ENCODE measurements around the gene OARD1. TPM values are rescaled to one million over a fixed set of nuclear protein-coding genes. Genes with fewer than 3 reads are reported as not detected.
"Not testable (repeated sequence)": the region's sequence is repeated elsewhere in the genome, so short reads cannot be mapped to it uniquely, and the experiment has no call there.

Gene OARD1, protein sequence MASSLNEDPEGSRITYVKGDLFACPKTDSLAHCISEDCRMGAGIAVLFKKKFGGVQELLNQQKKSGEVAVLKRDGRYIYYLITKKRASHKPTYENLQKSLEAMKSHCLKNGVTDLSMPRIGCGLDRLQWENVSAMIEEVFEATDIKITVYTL
- 10 to 100 TPM; 28.5 to 31.1 TPM for total RNA-seq

GRCh38 chr6:41071923-41072835 is at the start of gene OARD1:
TSS of gene OARD1 (minus strand) at chr6:41072356. CDS start at chr6:41071634, 722 bp downstream.
- Mint-ChIP-seq H3K27me3 (no peaks in the 10 kb centered on the region), H3K27ac (peak within 1 kb of the TSS; percentile 98), H3K9me3 (no peaks in the 10 kb centered on the region), H3K4me3 (peak within 1 kb of the TSS; percentile 90), H3K36me3 (peaks cover 23% of the 10 kb centered on the region), H3K4me1 (ENCODE audit: low read depth in 2 of 2) (peaks cover 23 to 51% of the 10 kb centered on the region in 2 donors)
- ATAC-seq (peak; percentile 84 to 86), DNase-seq (ENCODE audit: low spot score) (peak; percentile 100)

DNA sequence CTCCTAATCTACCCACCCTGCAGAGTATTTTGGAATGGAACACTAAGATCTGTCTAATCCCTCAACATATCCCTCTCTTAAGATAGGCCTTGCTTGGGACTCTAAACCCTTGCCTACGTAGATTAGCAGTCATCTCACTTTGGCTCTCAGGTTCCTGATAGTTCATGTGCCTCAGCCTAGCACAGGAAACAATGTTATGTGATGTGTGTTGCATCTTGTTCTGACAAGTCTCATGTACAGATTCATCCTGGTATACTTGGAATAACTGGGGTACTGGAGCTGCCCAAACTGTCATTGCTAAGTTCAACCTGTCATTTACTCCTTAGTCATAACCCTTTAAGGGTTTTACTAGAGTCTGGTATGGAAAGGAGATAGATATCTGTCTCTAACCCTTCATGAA is 47.9 kb upstream of the OARD1 start:
- DNase-seq (ENCODE audit: low spot score): no peak
- Mint-ChIP-seq H3K4me3 (no peak overlapping the region), H3K27me3 (no peaks in the 10 kb centered on the region), H3K9me3 (no peaks in the 10 kb centered on the region), H3K27ac (no peak overlapping the region), H3K4me1 (ENCODE audit: low read depth in 2 of 2) (no peaks in the 10 kb centered on the region), H3K36me3 (no peaks in the 10 kb centered on the region)
- ATAC-seq: no peak

DNA sequence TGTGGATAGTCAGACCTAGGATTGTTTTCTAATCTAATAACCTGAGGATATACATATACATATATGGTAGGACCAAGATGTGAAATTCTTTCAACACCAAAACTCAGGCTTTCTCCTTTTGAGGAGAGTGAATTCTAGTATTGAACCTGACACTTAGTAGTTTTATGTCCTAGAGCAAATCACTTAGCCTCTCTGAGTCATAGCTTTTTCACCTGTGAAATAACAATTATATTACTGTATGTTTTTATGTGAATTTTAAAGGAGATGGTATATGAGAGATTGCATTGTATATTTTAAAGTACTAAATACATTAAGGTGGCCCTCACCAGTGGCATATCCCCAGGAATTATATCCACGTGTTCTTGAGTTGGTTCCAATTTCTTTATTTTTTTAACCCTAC is 47.4 kb upstream of the OARD1 start:
- H3K36me3 Mint-ChIP-seq: no peaks in the 10 kb centered on the region
- H3K9me3 Mint-ChIP-seq: no peaks in the 10 kb centered on the region
- no peak for DNase-seq (ENCODE audit: low spot score)
- H3K27me3 Mint-ChIP-seq: no peaks in the 10 kb centered on the region
- no peak overlapping the region for H3K4me3 Mint-ChIP-seq
- no peak overlapping the region for H3K27ac Mint-ChIP-seq
- ATAC-seq: no peak
- H3K4me1 Mint-ChIP-seq (ENCODE audit: low read depth in 2 of 2): no peaks in the 10 kb centered on the region

GRCh38 chr6:41115027-41115426 is 42.9 kb upstream of the OARD1 start:
- not testable (repeated sequence) for H3K36me3 Mint-ChIP-seq, H3K4me3 Mint-ChIP-seq

DNA sequence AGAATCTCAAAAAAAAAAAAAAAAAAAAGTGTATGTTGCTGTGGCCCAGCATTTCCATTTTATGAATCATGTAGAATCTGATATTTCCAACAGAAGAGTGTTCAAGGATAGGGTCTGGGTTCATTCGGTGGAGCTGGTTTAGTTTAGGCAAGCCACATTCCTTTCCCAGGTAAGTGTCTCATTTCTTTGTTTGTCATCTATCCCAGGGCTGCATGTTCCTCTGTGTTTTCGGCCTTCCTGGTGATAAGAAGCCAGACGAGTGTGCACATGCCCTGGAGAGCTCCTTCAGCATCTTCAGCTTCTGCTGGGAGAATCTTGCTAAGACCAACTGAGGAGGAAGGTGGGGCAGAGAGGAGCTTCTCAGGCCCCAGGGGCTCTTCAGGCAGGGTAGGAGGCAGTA is 38.9 kb upstream of the OARD1 start:
- Mint-ChIP-seq H3K27me3 (no peaks in the 10 kb centered on the region), H3K9me3 (no peaks in the 10 kb centered on the region), H3K4me3 (no peak overlapping the region), H3K27ac (no peak overlapping the region), H3K4me1 (ENCODE audit: low read depth in 2 of 2) (no peaks in the 10 kb centered on the region), H3K36me3 (no peaks in the 10 kb centered on the region)
- DNase-seq (ENCODE audit: low spot score) (no peak), ATAC-seq (no peak)

More at GRCh38 chr6:41115027-41115426, 42.9 kb upstream of the OARD1 start:
- not testable (repeated sequence) for ATAC-seq; H3K4me1 Mint-ChIP-seq (ENCODE audit: low read depth in 2 of 2); H3K27me3 Mint-ChIP-seq; DNase-seq (ENCODE audit: low spot score); H3K9me3 Mint-ChIP-seq
- H3K27ac Mint-ChIP-seq: peak overlapping the region in 1 of 2 donors; percentile 42

DNA sequence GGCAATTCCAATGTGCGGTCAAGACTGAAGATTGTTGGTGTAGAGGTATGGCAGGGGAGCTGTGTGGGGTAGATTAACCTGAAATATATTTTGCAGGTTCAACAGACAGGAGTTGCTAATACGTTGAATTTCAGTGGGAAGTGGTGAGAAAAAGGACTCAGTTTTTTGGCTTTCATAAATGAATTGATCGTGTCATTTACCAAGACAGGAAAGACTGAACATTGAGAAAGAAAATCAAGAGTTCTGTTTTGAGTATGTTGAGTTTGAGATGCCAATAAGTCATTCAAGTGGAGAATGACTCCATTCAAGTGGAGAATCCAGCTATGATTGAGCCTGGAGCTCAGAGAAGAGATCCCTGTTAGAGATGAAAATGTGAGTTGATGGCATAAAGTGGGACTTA is 31.7 kb upstream of the OARD1 start:
- Mint-ChIP-seq H3K9me3 (no peaks in the 10 kb centered on the region), H3K36me3 (peaks cover 11% of the 10 kb centered on the region), H3K27me3 (no peaks in the 10 kb centered on the region), H3K4me1 (ENCODE audit: low read depth in 2 of 2) (peaks cover 3 to 10% of the 10 kb centered on the region in 2 donors), H3K4me3 (no peak overlapping the region), H3K27ac (no peak overlapping the region)
- DNase-seq (ENCODE audit: low spot score) (no peak), ATAC-seq (peak in 1 of 2 donors; percentile 72)

GRCh38 chr6:41100871-41101287 is 28.7 kb upstream of the OARD1 start:
- no peak for DNase-seq (ENCODE audit: low spot score)
- Mint-ChIP-seq H3K36me3 (peaks cover 37% of the 10 kb centered on the region), H3K4me3 (peak overlapping the region; percentile 54), H3K27ac (no peak overlapping the region), H3K9me3 (no peaks in the 10 kb centered on the region), H3K27me3 (no peaks in the 10 kb centered on the region), H3K4me1 (ENCODE audit: low read depth in 2 of 2) (peaks cover 3 to 14% of the 10 kb centered on the region in 2 donors)
- ATAC-seq: peak in 1 of 2 donors; percentile 87

- H3K4me1 Mint-ChIP-seq (ENCODE audit: low read depth in 2 of 2): peaks cover 3 to 21% of the 10 kb centered on the region in 2 donors
- DNase-seq (ENCODE audit: low spot score) (no peak), ATAC-seq (no peak)
- peak overlapping the region in 1 of 2 donors; percentile 11 for H3K27ac Mint-ChIP-seq
- no peaks in the 10 kb centered on the region for H3K27me3 Mint-ChIP-seq
- peaks cover 51% of the 10 kb centered on the region for H3K36me3 Mint-ChIP-seq
- no peaks in the 10 kb centered on the region for H3K9me3 Mint-ChIP-seq
- no peak overlapping the region for H3K4me3 Mint-ChIP-seq
These were observed 26.2 kb upstream of the OARD1 start for GRCh38 chr6:41098366-41098765.

- H3K36me3 Mint-ChIP-seq: peaks cover 51% of the 10 kb centered on the region
- DNase-seq (ENCODE audit: low spot score) (no peak), ATAC-seq (no peak)
- peak overlapping the region in 1 of 2 donors; percentile 11 for H3K27ac Mint-ChIP-seq
- no peak overlapping the region for H3K4me3 Mint-ChIP-seq
- no peaks in the 10 kb centered on the region for H3K9me3 Mint-ChIP-seq
- no peaks in the 10 kb centered on the region for H3K27me3 Mint-ChIP-seq
- peaks cover 3 to 21% of the 10 kb centered on the region in 2 donors for H3K4me1 Mint-ChIP-seq (ENCODE audit: low read depth in 2 of 2)
These were observed 25.4 kb upstream of the OARD1 start for GRCh38 chr6:41097467-41098090.

- H3K9me3 Mint-ChIP-seq: no peaks in the 10 kb centered on the region
- peaks cover 50% of the 10 kb centered on the region for H3K36me3 Mint-ChIP-seq
- H3K4me3 Mint-ChIP-seq: no peak overlapping the region
- DNase-seq (ENCODE audit: low spot score) (no peak), ATAC-seq (no peak)
- H3K4me1 Mint-ChIP-seq (ENCODE audit: low read depth in 2 of 2): peaks cover 0 to 10% of the 10 kb centered on the region in 2 donors
- H3K27ac Mint-ChIP-seq: no peak overlapping the region
- H3K27me3 Mint-ChIP-seq: no peaks in the 10 kb centered on the region
These were observed 21.6 kb upstream of the OARD1 start for GRCh38 chr6:41093729-41094128.

- ATAC-seq (no peak), DNase-seq (ENCODE audit: low spot score) (no peak)
- no peaks in the 10 kb centered on the region for H3K9me3 Mint-ChIP-seq
- peaks cover 0 to 10% of the 10 kb centered on the region in 2 donors for H3K4me1 Mint-ChIP-seq (ENCODE audit: low read depth in 2 of 2)
- H3K27ac Mint-ChIP-seq: no peak overlapping the region
- no peak overlapping the region for H3K4me3 Mint-ChIP-seq
- H3K27me3 Mint-ChIP-seq: no peaks in the 10 kb centered on the region
- peaks cover 43% of the 10 kb centered on the region for H3K36me3 Mint-ChIP-seq
These were observed 20.4 kb upstream of the OARD1 start for GRCh38 chr6:41092421-41093140.

DNA sequence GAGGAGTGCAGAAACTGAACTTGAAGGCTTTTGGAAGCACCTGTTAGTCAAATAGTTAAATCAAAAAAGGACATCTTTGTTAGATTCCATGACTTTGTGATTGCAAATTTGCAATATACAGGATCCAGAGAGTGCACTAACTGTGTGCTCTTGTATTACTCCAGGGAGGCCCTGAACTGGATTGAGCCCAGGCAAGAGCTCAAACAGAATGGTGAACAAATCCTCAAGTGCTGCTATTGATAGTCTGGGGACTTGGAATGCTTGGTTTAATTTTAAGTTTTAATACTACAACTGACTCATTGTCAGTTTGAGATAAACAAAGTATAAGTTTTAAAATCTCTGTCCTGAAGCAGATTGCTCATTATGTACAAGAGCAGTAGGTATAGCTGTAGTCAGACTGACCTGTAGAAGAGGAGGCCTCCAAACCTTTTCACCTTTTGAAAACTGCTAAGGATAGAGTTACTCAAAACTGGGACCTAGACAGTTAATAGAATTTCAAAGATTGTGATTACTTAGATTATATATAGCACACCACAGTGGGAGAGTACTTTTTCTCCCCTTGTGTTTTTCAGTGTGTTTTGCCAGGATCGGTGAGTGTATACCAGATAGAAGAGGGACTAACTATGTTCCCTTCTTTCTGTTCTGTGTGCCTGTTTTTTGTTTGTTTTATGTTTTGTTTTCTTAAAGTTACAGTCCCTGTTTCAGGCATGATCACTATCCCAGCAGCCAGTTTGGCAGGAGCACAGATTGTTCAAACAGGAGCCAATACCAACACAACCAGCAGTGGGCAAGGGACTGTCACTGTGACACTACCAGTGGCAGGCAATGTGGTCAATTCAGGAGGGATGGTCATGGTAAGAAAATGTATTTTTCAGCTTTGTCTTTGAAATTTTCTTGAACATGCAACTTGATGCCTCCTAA is 18.9 kb upstream of the OARD1 start:
- Mint-ChIP-seq H3K27me3 (no peaks in the 10 kb centered on the region), H3K4me1 (ENCODE audit: low read depth in 2 of 2) (peaks cover 0 to 9% of the 10 kb centered on the region in 2 donors), H3K4me3 (no peak overlapping the region), H3K27ac (peak overlapping the region in 1 of 2 donors; percentile 45), H3K36me3 (peaks cover 34% of the 10 kb centered on the region), H3K9me3 (no peaks in the 10 kb centered on the region)
- ATAC-seq: no peak
- DNase-seq (ENCODE audit: low spot score): no peak

DNA sequence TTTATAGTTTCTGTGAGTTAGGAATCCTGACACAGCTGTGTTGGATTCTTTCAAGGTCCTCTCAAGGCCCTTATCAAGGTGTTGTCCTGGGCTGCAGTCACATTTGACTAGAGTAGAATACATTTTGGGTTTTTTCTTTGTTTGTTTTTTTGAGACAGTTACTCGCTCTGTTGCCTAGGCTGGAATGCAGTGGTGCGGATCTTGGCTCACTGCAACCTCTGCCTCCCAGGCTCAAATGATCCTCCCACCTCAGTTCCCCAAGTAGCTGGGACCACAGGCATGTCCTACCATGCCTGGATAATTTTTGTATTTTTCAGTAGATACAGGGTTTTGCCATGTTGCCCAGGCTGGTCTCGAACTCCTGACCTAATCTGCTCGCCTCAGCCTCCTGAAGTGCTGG is 16.3 kb upstream of the OARD1 start:
- Mint-ChIP-seq H3K9me3 (no peaks in the 10 kb centered on the region), H3K27ac (no peak overlapping the region), H3K27me3 (no peaks in the 10 kb centered on the region), H3K4me1 (ENCODE audit: low read depth in 2 of 2) (peaks cover 0 to 2% of the 10 kb centered on the region in 2 donors), H3K36me3 (peaks cover 31% of the 10 kb centered on the region), H3K4me3 (no peak overlapping the region)
- no peak for DNase-seq (ENCODE audit: low spot score)
- no peak for ATAC-seq

All from natural killer cell treated with Interleukin-12 subunit alpha and Interleukin-12 subunit beta and Interleukin-15 and Interleukin-18, amount 100 ng/mL, for 72 hours (primary cell).